Upper lobe of left lung (tissue), 6 donors: ENCODE measurements around the gene SLC6A17. TPM values are rescaled to one million over a fixed set of nuclear protein-coding genes. Genes with fewer than 3 reads are reported as not detected.
A peak's percentile ranks its signal among the peaks of the same experiment; 100 is the strongest.

ENCODE experiments used
- ATAC-seq, 2 donors: fragments of 200-7000 bp; cut with Tn5 transposase; one replicate each; pipeline ENCODE4 v1.9.1; 2022; ENCODE audit warnings: mild to moderate bottlenecking in 2 of 2, moderate library complexity in 2 of 2; ENCODE audit not compliant: low FRiP score in 2 of 2
- DNase-seq, 2 donors: peaks; one replicate each; pipeline ENCODE4 v3.0.0-alpha.2; 2019 to 2020
- H3K27ac ChIP-seq, 4 donors: fragments of 200-600 bp; sonication (generic); one replicate each; pipeline ENCODE4 v1.5.1; 2016 to 2019
- H3K27me3 ChIP-seq, 4 donors: fragments of 200-600 bp; sonication (generic); one replicate each; pipeline ENCODE4 v1.5.1; 2017 to 2019
- H3K36me3 ChIP-seq, 4 donors: fragments of 200-600 bp; sonication (generic); one replicate each; pipeline ENCODE4 v1.5.1; 2016 to 2019
- H3K4me1 ChIP-seq, 4 donors: fragments of 200-600 bp; sonication (generic); one replicate each; pipeline ENCODE4 v1.5.1; 2018 to 2019
- H3K4me3 ChIP-seq, 4 donors: fragments of 200-600 bp; sonication (generic); one replicate each; pipeline ENCODE4 v1.5.1; 2017 to 2019; ENCODE audit warnings: mild to moderate bottlenecking in 2 of 4, moderate library complexity in 1 of 4
- H3K9me3 ChIP-seq, 4 donors: fragments of 200-600 bp; sonication (generic); one replicate each; pipeline ENCODE4 v1.5.1; 2018 to 2019
- EP300 ChIP-seq, 4 donors: sonication (generic); formaldehyde crosslinking; IDR thresholded peaks; one replicate each; pipeline ENCODE4 v1.5.1; 2017; ENCODE audit warnings: antibody characterized with exemption in 4 of 4, control low read depth in 2 of 4
- POLR2A ChIP-seq, 4 donors: fragments of 450-650 bp; IDR thresholded peaks; one replicate each; pipeline ENCODE4 v1.5.1; 2016 to 2017; ENCODE audit warnings: antibody characterized with exemption in 4 of 4, mild to moderate bottlenecking in 2 of 4
- POLR2AphosphoS5 ChIP-seq, 2 donors: sonication (generic); formaldehyde crosslinking; IDR thresholded peaks; one replicate each; pipeline ENCODE4 v1.5.1; 2017; ENCODE audit warnings: antibody characterized with exemption in 2 of 2
- WGBS, 2 donors: methylation state at CpG; one replicate each; pipeline ENCODE4 v1.1.5; 2017 to 2018; 5-methylcytosine and 5-hydroxymethylcytosine counted together
- total RNA-seq, 6 donors: library from RNA; depleted of rRNA in 4 of 6; stranded (reverse); fragments of >200 nt in 4 of 6; gene quantifications; one replicate each; pipeline versions ENCODE4 v1.1.0 to v1.2.1, GENCODE V29; 2016 to 2021
- TF ChIP-seq, protein P1 (sequence below), 6 experiments: fragments of 450-650 bp in 4 of 6; fragments of 200-600 bp in 2 of 6; sonication (generic) in 2 of 6; IDR thresholded peaks; one replicate each; pipeline ENCODE4 v1.5.1; 2016 to 2019; ENCODE audit warnings: antibody characterized with exemption in 6 of 6
- donor health status: DM: no; HTN: no; CAD: no; lungs with moderate emphysema.
- donor health status: DM: no; HTN: yes; CAD: no; lungs with severe emphysema.

Gene SLC6A17
- total RNA-seq, 6 donors from 2014 or later, result 0.07 TPM; not detected in 5

DNA sequence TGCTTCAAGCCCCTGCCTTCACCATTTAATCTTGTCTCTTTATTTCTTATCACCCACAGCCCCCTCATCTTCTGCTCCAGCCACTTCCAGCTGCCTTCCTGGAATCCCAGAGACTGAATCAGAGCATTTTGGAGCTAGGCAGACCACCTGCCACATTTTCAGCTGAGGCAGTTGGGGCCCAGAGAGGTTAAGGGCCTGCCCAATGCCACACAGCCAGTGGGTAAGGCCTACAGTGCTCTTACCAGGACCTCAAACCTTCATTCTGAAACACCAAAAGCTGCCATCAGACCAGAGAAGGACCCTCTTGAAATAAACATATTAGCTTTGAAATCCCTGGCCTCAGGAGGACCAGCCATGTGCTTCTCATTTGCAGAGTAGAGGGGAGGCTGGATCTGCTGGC, 17.6 kb upstream of the SLC6A17 start:
- H3K9me3 ChIP-seq, result no peaks in the 10 kb centered on the region
- no peak for DNase-seq
- TF ChIP-seq EP300 (IDR thresholded peaks at IDR 0.05) (no peak), POLR2AphosphoS5 (IDR thresholded peaks at IDR 0.05) (no peak), POLR2A (IDR thresholded peaks at IDR 0.05) (no peak)
- TF ChIP-seq, protein P1, sequence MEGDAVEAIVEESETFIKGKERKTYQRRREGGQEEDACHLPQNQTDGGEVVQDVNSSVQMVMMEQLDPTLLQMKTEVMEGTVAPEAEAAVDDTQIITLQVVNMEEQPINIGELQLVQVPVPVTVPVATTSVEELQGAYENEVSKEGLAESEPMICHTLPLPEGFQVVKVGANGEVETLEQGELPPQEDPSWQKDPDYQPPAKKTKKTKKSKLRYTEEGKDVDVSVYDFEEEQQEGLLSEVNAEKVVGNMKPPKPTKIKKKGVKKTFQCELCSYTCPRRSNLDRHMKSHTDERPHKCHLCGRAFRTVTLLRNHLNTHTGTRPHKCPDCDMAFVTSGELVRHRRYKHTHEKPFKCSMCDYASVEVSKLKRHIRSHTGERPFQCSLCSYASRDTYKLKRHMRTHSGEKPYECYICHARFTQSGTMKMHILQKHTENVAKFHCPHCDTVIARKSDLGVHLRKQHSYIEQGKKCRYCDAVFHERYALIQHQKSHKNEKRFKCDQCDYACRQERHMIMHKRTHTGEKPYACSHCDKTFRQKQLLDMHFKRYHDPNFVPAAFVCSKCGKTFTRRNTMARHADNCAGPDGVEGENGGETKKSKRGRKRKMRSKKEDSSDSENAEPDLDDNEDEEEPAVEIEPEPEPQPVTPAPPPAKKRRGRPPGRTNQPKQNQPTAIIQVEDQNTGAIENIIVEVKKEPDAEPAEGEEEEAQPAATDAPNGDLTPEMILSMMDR (IDR thresholded peaks at IDR 0.05), result no peak
- H3K4me3 ChIP-seq, result no peak overlapping the region
- peaks cover 0 to 14% (median 6%) of the 10 kb centered on the region in 4 donors for H3K27me3 ChIP-seq
- no peaks in the 10 kb centered on the region for H3K36me3 ChIP-seq
- no peak for ATAC-seq
- peaks cover 0 to 7% (median 1%) of the 10 kb centered on the region in 4 donors for H3K4me1 ChIP-seq
- H3K27ac ChIP-seq, result no peak overlapping the region

DNA sequence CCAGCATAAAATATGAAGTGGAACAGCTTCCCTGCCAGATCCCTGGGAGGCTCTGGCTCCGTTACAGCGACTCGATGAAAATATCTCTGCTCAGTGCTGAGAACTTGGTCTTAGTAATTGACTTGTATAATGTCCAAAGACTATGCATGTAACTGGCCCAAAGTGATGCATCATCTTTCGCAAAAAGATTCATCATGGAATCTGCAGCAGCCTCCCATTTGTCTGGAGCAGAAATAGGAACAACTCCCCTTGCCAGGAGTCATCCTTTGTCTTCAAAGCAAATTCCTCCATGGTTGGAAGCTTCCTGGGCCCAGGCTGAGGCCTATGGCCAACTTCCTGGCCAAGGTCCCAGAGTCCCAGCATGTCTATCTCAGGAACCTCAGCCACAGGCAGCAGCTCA, 16.9 kb upstream of the SLC6A17 start:
- no peak for TF ChIP-seq POLR2AphosphoS5 (IDR thresholded peaks at IDR 0.05)
- TF ChIP-seq, protein P1 (IDR thresholded peaks at IDR 0.05), result no peak
- TF ChIP-seq EP300 (IDR thresholded peaks at IDR 0.05), result no peak
- no peak for TF ChIP-seq POLR2A (IDR thresholded peaks at IDR 0.05)
- ATAC-seq (peak in 1 of 2 donors; percentile 74), DNase-seq (no peak)
- Histone ChIP-seq H3K4me3 (no peak overlapping the region), H3K4me1 (peaks cover 0 to 7% (median 1%) of the 10 kb centered on the region in 4 donors), H3K27me3 (peaks cover 0 to 14% (median 6%) of the 10 kb centered on the region in 4 donors), H3K36me3 (no peaks in the 10 kb centered on the region), H3K9me3 (no peaks in the 10 kb centered on the region), H3K27ac (no peak overlapping the region)
- 75 to 92% methylated on average over 2 to 4 of the region's 4 CpGs for WGBS, 2 donors

DNA sequence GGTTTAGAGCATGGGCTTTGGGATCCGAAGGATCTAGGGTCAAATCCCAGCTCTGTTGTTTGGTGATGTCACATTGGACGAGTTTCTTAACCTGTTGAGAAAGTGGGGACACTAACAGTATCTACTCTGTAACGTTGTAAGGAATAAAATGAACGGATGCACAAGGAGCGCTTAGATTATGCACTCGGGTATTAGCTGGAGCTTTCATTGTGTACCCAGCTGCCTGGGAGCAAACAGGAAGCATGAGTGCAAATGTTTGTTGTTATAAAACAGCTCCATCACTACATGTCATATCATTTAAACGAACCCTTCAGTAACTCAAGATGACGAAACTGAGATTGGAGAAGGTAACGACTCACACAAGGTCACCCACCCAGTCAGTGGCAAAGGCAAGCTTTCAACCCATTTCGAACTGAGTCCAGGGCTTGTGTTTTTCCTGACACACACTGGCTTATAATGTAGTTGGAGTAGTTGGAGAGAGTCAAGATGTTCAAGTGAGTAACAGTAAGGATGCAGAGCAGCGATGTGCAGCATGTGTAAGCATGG, 16.2 kb upstream of the SLC6A17 start:
- no peak for ATAC-seq
- TF ChIP-seq EP300 (IDR thresholded peaks at IDR 0.05) (no peak), POLR2A (IDR thresholded peaks at IDR 0.05) (no peak), POLR2AphosphoS5 (IDR thresholded peaks at IDR 0.05) (no peak)
- TF ChIP-seq, protein P1 (IDR thresholded peaks at IDR 0.05), result no peak
- Histone ChIP-seq H3K9me3 (no peaks in the 10 kb centered on the region), H3K27me3 (peaks cover 0 to 14% (median 6%) of the 10 kb centered on the region in 4 donors), H3K27ac (no peak overlapping the region), H3K4me3 (no peak overlapping the region), H3K4me1 (peaks cover 0 to 7% (median 1%) of the 10 kb centered on the region in 4 donors), H3K36me3 (no peaks in the 10 kb centered on the region)
- DNase-seq, result no peak
- WGBS, 2 donors, result 63 to 76% methylated on average over 11 of the region's 11 CpGs

DNA sequence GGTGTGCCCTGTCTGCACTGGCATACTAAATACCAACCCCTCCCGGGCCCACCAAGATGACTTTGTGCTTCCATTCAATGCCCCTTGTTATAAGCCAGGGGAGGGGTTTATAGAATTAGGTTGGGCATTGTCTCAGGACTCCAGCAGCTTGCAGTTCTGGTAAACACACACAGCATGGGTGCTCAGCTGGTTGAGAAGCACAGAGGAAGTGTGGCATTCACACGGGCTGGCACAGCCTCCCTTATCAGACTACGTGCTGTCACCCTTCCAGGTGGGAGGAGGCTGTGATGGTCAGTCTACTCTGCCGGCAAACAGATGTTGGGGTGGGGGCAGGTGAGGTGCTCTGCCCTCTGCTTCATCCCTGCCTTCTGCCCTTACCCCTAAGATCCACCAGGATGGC, 15.0 kb upstream of the SLC6A17 start:
- Histone ChIP-seq H3K4me3 (no peak overlapping the region), H3K27ac (no peak overlapping the region), H3K27me3 (peaks cover 0 to 9% (median 4%) of the 10 kb centered on the region in 4 donors), H3K36me3 (no peaks in the 10 kb centered on the region), H3K4me1 (peaks cover 0 to 4% (median under 1%) of the 10 kb centered on the region in 4 donors), H3K9me3 (no peaks in the 10 kb centered on the region)
- ATAC-seq (no peak), DNase-seq (no peak)
- TF ChIP-seq, protein P1 (IDR thresholded peaks at IDR 0.05), result no peak
- TF ChIP-seq POLR2A (IDR thresholded peaks at IDR 0.05) (no peak), EP300 (IDR thresholded peaks at IDR 0.05) (no peak), POLR2AphosphoS5 (IDR thresholded peaks at IDR 0.05) (no peak)
- WGBS, 2 donors, result 49 to 63% methylated on average over 2 to 4 of the region's 4 CpGs

DNA sequence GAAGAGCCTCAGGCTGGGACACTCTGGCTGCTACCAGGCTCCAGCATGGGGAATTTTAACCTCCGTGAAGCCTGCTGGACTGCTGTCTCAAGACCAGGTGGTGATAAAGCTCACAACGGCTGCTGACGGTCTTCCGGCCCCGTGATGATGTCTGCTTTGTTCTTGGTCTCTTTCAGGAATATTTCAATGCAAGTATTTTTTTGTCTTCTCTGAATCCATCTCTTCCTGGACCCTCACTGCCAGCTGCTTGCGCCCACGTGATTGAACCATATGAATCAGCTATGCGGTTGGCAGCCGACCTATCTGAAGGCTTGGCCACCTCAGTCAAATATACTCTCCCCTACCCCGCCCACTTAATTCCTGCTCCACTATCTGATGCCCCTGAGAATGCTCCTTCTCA, 14.6 kb upstream of the SLC6A17 start:
- DNase-seq (no peak), ATAC-seq (no peak)
- Histone ChIP-seq H3K36me3 (no peaks in the 10 kb centered on the region), H3K27me3 (peaks cover 0 to 5% (median 2%) of the 10 kb centered on the region in 4 donors), H3K9me3 (no peaks in the 10 kb centered on the region), H3K4me3 (no peak overlapping the region), H3K27ac (no peak overlapping the region), H3K4me1 (no peaks in the 10 kb centered on the region)
- TF ChIP-seq POLR2A (IDR thresholded peaks at IDR 0.05) (no peak), EP300 (IDR thresholded peaks at IDR 0.05) (no peak), POLR2AphosphoS5 (IDR thresholded peaks at IDR 0.05) (no peak)
- TF ChIP-seq, protein P1 (IDR thresholded peaks at IDR 0.05), result no peak
- whole genome bisulfite sequencing, 2 donors, result 80 to 82% methylated on average over 9 to 10 of the region's 10 CpGs
